Testis (tissue), 3 donors: Measurements from ENCODE around the gene ZNF488. TPM values are rescaled to one million over a fixed set of nuclear protein-coding genes. Genes with fewer than 3 reads are reported as not detected.

Experiments used
- DNase-seq: peaks from one replicate; pipeline ENCODE4 v3.0.0-alpha.2; 2019
- H3K27ac ChIP-seq, 2 donors: fragments of 200-600 bp; sonication (generic); one replicate each; pipeline ENCODE4 v1.5.1; 2019
- H3K27me3 ChIP-seq: fragments of 200-600 bp; sonication (generic); one replicate; pipeline ENCODE4 v1.5.1; 2019
- H3K36me3 ChIP-seq: fragments of 200-600 bp; sonication (generic); one replicate; pipeline ENCODE4 v1.5.1; 2017; ENCODE audit warnings: low read depth; ENCODE audit errors: missing control alignments
- H3K4me1 ChIP-seq: fragments of 200-600 bp; sonication (generic); one replicate; pipeline ENCODE4 v1.5.1; 2019
- H3K4me3 ChIP-seq, 2 donors: fragments of 200-600 bp; sonication (generic); one replicate each; pipeline ENCODE4 v1.5.1; 2017 to 2019
- H3K9me3 ChIP-seq: fragments of 200-600 bp; sonication (generic); one replicate; pipeline ENCODE4 v1.5.1; 2017
- POLR2A ChIP-seq: fragments of 450-650 bp; IDR thresholded peaks from one replicate; pipeline ENCODE4 v1.6.1; 2017; ENCODE audit warnings: antibody characterized with exemption, mild to moderate bottlenecking, moderate library complexity
- WGBS, 2 donors: methylation state at CpG; one replicate each; pipeline ENCODE4 v1.1.5; 2018; 5-methylcytosine and 5-hydroxymethylcytosine counted together
- intact Hi-C: fragments of 100-400 bp; cut with DNase I; formaldehyde crosslinking; loops from one replicate; pipeline ENCODE4 v1.15.1; 2023; ENCODE audit warnings: low total_unique reads
- polyA plus RNA-seq: library from polyadenylated mRNA; stranded (reverse); fragments of 350-450 nt; fragmentation: Illumina TruSeq; extraction: RNeasy Lipid Tissue Mini Kit (QIAGEN cat#74804); gene quantifications from one replicate; pipeline ENCODE4 v1.2.3, GENCODE V29; 2014; ENCODE audit warnings: low read depth, low replicate concordance; ENCODE audit not compliant: insufficient read depth
- total RNA-seq, 2 donors: library from RNA; depleted of rRNA; stranded (reverse); fragments of >200 nt; gene quantifications; one replicate each; pipeline ENCODE4 v1.2.3, GENCODE V29; 2016
- TF ChIP-seq, protein P1 (sequence below), 3 experiments: fragments of 450-650 bp in 2 of 3; fragments of 200-600 bp in 1 of 3; sonication (generic) in 1 of 3; IDR thresholded peaks; one replicate each; pipeline ENCODE4 v1.5.1; 2016 to 2019; ENCODE audit warnings: antibody characterized with exemption in 3 of 3, mild to moderate bottlenecking in 2 of 3, moderate library complexity in 1 of 3

ZNF488 gene
- total and polyA plus RNA-seq, 3 donors from 2014 or later = 2.0 to 3.2 (median 2.7) TPM

DNA sequence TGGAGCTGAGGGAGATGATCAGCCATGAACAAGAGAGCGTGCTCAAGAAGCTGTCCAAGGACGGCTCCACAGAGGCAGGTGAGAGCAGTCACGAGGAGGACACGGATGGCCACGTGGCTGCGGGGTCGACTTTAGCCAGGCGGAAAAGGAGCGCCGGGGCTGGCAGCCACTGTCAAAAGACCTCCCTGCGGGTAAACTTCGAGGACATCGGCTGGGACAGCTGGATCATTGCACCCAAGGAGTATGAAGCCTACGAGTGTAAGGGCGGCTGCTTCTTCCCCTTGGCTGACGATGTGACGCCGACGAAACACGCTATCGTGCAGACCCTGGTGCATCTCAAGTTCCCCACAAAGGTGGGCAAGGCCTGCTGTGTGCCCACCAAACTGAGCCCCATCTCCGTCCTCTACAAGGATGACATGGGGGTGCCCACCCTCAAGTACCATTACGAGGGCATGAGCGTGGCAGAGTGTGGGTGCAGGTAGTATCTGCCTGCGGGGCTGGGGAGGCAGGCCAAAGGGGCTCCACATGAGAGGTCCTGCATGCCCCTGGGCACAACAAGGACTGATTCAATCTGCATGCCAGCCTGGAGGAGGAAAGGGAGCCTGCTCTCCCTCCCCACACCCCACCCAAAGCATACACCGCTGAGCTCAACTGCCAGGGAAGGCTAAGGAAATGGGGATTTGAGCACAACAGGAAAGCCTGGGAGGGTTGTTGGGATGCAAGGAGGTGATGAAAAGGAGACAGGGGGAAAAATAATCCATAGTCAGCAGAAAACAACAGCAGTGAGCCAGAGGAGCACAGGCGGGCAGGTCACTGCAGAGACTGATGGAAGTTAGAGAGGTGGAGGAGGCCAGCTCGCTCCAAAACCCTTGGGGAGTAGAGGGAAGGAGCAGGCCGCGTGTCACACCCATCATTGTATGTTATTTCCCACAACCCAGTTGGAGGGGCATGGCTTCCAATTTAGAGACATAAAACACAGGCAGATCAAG is 58.5 kb downstream of the ZNF488 start:
- intact Hi-C loops = no loop called here
- TF ChIP-seq, protein P1, sequence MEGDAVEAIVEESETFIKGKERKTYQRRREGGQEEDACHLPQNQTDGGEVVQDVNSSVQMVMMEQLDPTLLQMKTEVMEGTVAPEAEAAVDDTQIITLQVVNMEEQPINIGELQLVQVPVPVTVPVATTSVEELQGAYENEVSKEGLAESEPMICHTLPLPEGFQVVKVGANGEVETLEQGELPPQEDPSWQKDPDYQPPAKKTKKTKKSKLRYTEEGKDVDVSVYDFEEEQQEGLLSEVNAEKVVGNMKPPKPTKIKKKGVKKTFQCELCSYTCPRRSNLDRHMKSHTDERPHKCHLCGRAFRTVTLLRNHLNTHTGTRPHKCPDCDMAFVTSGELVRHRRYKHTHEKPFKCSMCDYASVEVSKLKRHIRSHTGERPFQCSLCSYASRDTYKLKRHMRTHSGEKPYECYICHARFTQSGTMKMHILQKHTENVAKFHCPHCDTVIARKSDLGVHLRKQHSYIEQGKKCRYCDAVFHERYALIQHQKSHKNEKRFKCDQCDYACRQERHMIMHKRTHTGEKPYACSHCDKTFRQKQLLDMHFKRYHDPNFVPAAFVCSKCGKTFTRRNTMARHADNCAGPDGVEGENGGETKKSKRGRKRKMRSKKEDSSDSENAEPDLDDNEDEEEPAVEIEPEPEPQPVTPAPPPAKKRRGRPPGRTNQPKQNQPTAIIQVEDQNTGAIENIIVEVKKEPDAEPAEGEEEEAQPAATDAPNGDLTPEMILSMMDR (IDR thresholded peaks at IDR 0.05) = no peak
- TF ChIP-seq POLR2A = no peak
- Histone ChIP-seq H3K4me1 (no peaks in the 10 kb centered on the region), H3K9me3 (no peaks in the 10 kb centered on the region), H3K4me3 (no peak overlapping the region), H3K27me3 (no peaks in the 10 kb centered on the region), H3K36me3 (no peaks in the 10 kb centered on the region), H3K27ac (no peak overlapping the region)
- WGBS, 2 donors = 90 to 96% methylated on average over 30 of the region's 30 CpGs
- no peak for DNase-seq

DNA sequence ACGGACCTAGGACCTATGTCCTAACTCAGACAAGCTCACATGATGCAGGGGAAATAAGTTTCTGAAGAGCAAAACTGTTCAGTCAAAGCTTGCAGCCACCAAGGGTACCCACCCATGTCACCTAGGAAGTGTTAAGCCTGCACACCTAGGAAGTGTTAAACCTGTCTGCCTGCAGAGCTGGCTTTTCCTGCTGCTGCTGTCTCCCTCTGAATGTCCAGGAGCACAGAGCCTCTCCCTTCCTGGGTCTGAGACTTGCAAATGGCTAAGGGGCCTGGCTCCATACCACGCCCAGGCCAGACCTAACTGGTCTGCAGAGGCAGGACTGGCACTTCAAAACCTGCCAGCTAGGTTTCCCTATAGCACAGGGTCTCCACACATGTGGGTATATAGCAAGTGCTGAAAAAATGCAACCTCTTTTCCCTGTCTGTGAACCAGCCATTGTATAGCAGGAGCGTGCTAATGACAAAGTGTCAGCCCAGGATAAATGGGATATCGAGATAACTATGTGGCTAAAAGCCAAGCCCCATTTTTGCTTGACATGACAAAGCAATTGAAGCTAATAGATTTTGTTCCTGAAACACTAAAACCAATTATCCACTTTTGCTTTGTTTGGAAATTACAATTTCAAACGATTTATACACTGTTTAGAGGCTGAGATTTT is 60.3 kb downstream of the ZNF488 start:
- WGBS, 2 donors = 65 to 70% methylated on average over 4 to 5 of the region's 5 CpGs

GRCh38 chr10:47323087-47323486 is 61.0 kb downstream of the ZNF488 start:
- no peaks in the 10 kb centered on the region for H3K27me3 ChIP-seq
- H3K4me1 ChIP-seq = no peaks in the 10 kb centered on the region
- H3K36me3 ChIP-seq = no peaks in the 10 kb centered on the region
- intact Hi-C loops = no loop called here
- 56 to 70% methylated on average over 1 of the region's 1 CpG for WGBS, 2 donors
- H3K27ac ChIP-seq = no peak overlapping the region
- H3K4me3 ChIP-seq = no peak overlapping the region
- no peak for DNase-seq
- no peaks in the 10 kb centered on the region for H3K9me3 ChIP-seq
- TF ChIP-seq, protein P1 (IDR thresholded peaks at IDR 0.05) = no peak
- TF ChIP-seq POLR2A = no peak

More for the DNA sequence above, 60.3 kb downstream of the ZNF488 start:
- intact Hi-C loops = no loop called here
- no peak overlapping the region for H3K4me3 ChIP-seq
- H3K4me1 ChIP-seq = no peaks in the 10 kb centered on the region
- H3K27ac ChIP-seq = no peak overlapping the region
- H3K36me3 ChIP-seq = no peaks in the 10 kb centered on the region
- no peaks in the 10 kb centered on the region for H3K27me3 ChIP-seq
- no peak for DNase-seq
- no peaks in the 10 kb centered on the region for H3K9me3 ChIP-seq
- TF ChIP-seq POLR2A = no peak
- TF ChIP-seq, protein P1 (IDR thresholded peaks at IDR 0.05) = no peak

DNA sequence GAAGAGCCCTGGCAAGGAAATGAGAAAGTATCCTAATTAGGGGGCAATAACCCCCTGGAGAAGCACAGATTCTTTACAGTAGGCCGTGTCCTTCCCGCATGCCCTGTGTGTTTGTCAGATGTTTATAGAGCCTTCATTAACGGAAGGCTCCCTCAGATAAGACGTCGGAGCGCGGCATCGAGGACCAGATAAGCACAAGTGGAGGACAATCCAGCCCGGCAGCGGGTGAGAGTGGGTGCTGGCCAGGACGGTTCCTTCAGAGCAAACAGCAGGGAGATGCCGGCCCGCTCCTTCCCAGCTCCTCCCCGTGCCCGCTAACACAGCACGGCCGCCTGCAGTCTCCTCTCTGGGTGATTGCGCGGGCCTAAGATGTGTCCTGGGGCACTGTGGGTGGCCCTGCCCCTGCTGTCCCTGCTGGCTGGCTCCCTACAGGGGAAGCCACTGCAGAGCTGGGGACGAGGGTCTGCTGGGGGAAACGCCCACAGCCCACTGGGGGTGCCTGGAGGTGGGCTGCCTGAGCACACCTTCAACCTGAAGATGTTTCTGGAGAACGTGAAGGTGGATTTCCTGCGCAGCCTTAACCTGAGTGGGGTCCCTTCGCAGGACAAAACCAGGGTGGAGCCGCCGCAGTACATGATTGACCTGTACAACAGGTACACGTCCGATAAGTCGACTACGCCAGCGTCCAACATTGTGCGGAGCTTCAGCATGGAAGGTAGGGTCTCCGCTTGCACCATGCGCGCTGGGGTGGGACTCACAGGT is 61.6 kb downstream of the ZNF488 start, which contains the start of gene GDF2:
Gene GDF2 (plus strand): TSS at position 155 of the 762 bp plus-strand sequence. CDS start 215 bp downstream, at position 370.
- H3K27ac ChIP-seq = no peak within 1 kb of the TSS
- intact Hi-C loops = no loop called here
- H3K9me3 ChIP-seq = no peaks in the 10 kb centered on the region
- TF ChIP-seq, protein P1 (IDR thresholded peaks at IDR 0.05) = no peak
- TF ChIP-seq POLR2A = no peak
- no peaks in the 10 kb centered on the region for H3K4me1 ChIP-seq
- H3K27me3 ChIP-seq = no peaks in the 10 kb centered on the region
- no peak for DNase-seq
- 53 to 63% methylated on average over 32 to 35 of the region's 35 CpGs for WGBS, 2 donors
- H3K36me3 ChIP-seq = no peaks in the 10 kb centered on the region
- no peak within 1 kb of the TSS for H3K4me3 ChIP-seq
